HepG2 (cell line): ENCODE data around the gene CCT7. TPM values are rescaled to one million over a fixed set of nuclear protein-coding genes. Genes with fewer than 3 reads are reported as not detected.

Source experiments
- BHLHE40 ChIP-seq: IDR thresholded peaks from 2 replicates; pipeline ENCODE4 v1.6.1; 2011; ENCODE audit warnings: low read length, improper control_type of control experiment
- CBX1 ChIP-seq: IDR thresholded peaks from one replicate; pipeline ENCODE4 v1.6.1; 2016; ENCODE audit warnings: antibody characterized with exemption, low read depth
- CENPT ChIP-seq: sonication (generic); formaldehyde crosslinking; IDR thresholded peaks from 2 replicates; pipeline ENCODE4 v1.8.0; 2022; ENCODE audit warnings: low read depth, mild to moderate bottlenecking, moderate library complexity, missing genetic modification reagents
- FOXJ3 ChIP-seq: sonication (generic); formaldehyde crosslinking; IDR thresholded peaks from 2 replicates; pipeline ENCODE4 v1.4.0; 2020; ENCODE audit warnings: missing genetic modification reagents, mild to moderate bottlenecking, borderline replicate concordance
- KLF11 ChIP-seq: IDR thresholded peaks from 2 replicates; pipeline ENCODE4 v1.6.1; 2016; ENCODE audit warnings: missing compliant biosample characterization
- MAFF ChIP-seq: IDR thresholded peaks from 2 replicates; pipeline ENCODE4 v1.6.1; 2011; ENCODE audit warnings: low read depth, low read length, improper control_type of control experiment
- MYC ChIP-seq: sonication (generic); formaldehyde crosslinking; IDR thresholded peaks from 2 replicates; pipeline ENCODE4 v1.9.0; 2021; ENCODE audit warnings: missing genetic modification reagents, borderline replicate concordance
- RBM22 ChIP-seq: fragments of 200-400 bp; formaldehyde crosslinking; optimal IDR thresholded peaks from 2 replicates; pipeline ENCODE3; 2017; ENCODE audit warnings: mild to moderate bottlenecking, low read length, moderate library complexity
- RFX1 ChIP-seq: fragments of 450-650 bp; IDR thresholded peaks from 2 replicates; pipeline ENCODE4 v1.6.1; 2017
- SAFB2 ChIP-seq: sonication (generic); formaldehyde crosslinking; IDR thresholded peaks from 2 replicates; pipeline ENCODE4 v1.5.1; 2020; ENCODE audit warnings: missing genetic modification reagents, low read depth, mild to moderate bottlenecking, borderline replicate concordance
- TSC22D2 ChIP-seq: sonication (generic); formaldehyde crosslinking; IDR thresholded peaks from 2 replicates; pipeline ENCODE4 v1.5.1; 2020; ENCODE audit warnings: missing genetic modification reagents, mild to moderate bottlenecking, borderline replicate concordance
- ZFP1 ChIP-seq: IDR thresholded peaks from 2 replicates; pipeline ENCODE4 v1.6.1; 2016
- ZMAT5 ChIP-seq: sonication (generic); formaldehyde crosslinking; IDR thresholded peaks from 2 replicates; pipeline ENCODE4 v1.5.0; 2020; ENCODE audit warnings: mild to moderate bottlenecking, low read depth, missing genetic modification reagents, borderline replicate concordance
- ZNF205 ChIP-seq: IDR thresholded peaks from 2 replicates; pipeline ENCODE4 v1.6.1; 2018; ENCODE audit warnings: missing biosample characterization, missing genetic modification reagents
- ZNF501 ChIP-seq: sonication (generic); formaldehyde crosslinking; IDR thresholded peaks from 2 replicates; pipeline ENCODE4 v1.5.1; 2020; ENCODE audit warnings: mild to moderate bottlenecking, moderate library complexity, missing genetic modification reagents
- ZNF503 ChIP-seq: sonication (generic); formaldehyde crosslinking; IDR thresholded peaks from 2 replicates; pipeline ENCODE4 v1.4.0; 2020; ENCODE audit warnings: missing genetic modification reagents
- ZSCAN22 ChIP-seq: sonication (generic); formaldehyde crosslinking; IDR thresholded peaks from 2 replicates; pipeline ENCODE4 v1.4.0; 2020; ENCODE audit warnings: mild to moderate bottlenecking, missing genetic modification reagents
- polyA plus RNA-seq, 8 experiments: library from polyadenylated mRNA; depleted of rRNA in 3 of 8; stranded (reverse) in 7 of 8; unstranded in 1 of 8; fragments of >200 nt; fragmentation: Illumina TruSeq in 4 of 8; extraction: Trizol in 4 of 8; gene quantifications; 2 replicates each; pipeline versions ENCODE4 v1.2.1 to v1.2.3, GENCODE V29; 2011 to 2016; ENCODE audit warnings: low read depth in 4 of 8, missing spikeins in 1 of 8, mixed read lengths in 1 of 8; ENCODE audit not compliant: insufficient read depth in 1 of 8
- total RNA-seq, 5 experiments: library from RNA; depleted of rRNA; stranded (reverse); fragments of >200 nt; fragmentation: Illumina TruSeq; extraction: Trizol; gene quantifications; 2 replicates each; pipeline ENCODE4 v1.2.3, GENCODE V29; 2016; ENCODE audit warnings: low read depth in 1 of 5
- TF ChIP-seq, protein P1 (sequence below): sonication (generic); formaldehyde crosslinking; IDR thresholded peaks from 2 replicates; pipeline ENCODE4 v1.4.0; 2020; ENCODE audit warnings: mild to moderate bottlenecking, missing genetic modification reagents
- TF ChIP-seq, protein P2 (sequence below), 2 experiments: fragments of 450-650 bp in 1 of 2; sonication (generic) in 1 of 2; formaldehyde crosslinking; IDR thresholded peaks; 2 replicates each; pipeline versions ENCODE4 v1.5.0 to v1.8.0; 2020 to 2022; ENCODE audit warnings: mild to moderate bottlenecking in 1 of 2, missing genetic modification reagents in 1 of 2

Gene CCT7
- total and polyA plus RNA-seq, 2 of the 13 experiments (the other 11 are each of a cell fraction or from before 2014, with no cell fraction given), result 347 to 517 TPM

DNA sequence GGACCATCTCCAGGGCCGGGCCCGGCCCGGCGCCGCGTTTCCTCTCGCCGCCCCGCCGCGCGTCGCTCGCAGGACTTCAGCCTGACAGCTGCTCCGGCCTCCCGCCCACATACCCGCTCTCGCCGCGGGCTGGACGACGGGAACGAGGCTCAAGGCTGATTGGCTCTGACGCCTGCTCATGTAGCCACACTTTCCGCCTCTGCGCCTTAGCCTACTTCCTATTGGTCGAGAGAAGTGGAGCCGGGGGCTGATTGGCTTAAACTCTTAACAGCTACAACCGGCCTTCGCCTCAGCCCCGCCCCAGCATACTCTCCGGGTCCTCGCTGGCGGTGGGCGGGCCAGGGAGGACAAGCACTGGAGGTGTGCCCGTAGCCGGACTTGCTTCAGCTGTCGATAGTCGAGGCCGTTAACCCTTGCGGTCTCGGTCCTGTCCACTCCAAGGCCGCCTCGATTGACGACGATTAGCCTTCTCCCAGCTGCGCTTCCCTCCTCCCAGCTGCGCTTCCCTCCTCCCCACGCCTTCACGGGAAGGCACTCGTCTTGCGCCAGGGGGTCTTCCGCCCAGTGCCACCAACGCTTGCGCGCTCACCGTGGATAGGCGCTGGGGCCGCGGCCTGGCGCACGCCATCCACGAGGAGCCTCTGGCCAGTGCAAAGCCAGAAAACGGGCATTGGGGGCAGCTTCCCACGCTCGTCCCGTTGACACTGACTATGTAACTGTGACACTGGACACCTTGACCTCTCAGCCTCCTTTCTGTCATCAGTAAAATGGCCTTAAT lies 765 bp upstream of the CCT7 start, which contains the start of gene PRADC1 (continued):
- TF ChIP-seq, protein P1, sequence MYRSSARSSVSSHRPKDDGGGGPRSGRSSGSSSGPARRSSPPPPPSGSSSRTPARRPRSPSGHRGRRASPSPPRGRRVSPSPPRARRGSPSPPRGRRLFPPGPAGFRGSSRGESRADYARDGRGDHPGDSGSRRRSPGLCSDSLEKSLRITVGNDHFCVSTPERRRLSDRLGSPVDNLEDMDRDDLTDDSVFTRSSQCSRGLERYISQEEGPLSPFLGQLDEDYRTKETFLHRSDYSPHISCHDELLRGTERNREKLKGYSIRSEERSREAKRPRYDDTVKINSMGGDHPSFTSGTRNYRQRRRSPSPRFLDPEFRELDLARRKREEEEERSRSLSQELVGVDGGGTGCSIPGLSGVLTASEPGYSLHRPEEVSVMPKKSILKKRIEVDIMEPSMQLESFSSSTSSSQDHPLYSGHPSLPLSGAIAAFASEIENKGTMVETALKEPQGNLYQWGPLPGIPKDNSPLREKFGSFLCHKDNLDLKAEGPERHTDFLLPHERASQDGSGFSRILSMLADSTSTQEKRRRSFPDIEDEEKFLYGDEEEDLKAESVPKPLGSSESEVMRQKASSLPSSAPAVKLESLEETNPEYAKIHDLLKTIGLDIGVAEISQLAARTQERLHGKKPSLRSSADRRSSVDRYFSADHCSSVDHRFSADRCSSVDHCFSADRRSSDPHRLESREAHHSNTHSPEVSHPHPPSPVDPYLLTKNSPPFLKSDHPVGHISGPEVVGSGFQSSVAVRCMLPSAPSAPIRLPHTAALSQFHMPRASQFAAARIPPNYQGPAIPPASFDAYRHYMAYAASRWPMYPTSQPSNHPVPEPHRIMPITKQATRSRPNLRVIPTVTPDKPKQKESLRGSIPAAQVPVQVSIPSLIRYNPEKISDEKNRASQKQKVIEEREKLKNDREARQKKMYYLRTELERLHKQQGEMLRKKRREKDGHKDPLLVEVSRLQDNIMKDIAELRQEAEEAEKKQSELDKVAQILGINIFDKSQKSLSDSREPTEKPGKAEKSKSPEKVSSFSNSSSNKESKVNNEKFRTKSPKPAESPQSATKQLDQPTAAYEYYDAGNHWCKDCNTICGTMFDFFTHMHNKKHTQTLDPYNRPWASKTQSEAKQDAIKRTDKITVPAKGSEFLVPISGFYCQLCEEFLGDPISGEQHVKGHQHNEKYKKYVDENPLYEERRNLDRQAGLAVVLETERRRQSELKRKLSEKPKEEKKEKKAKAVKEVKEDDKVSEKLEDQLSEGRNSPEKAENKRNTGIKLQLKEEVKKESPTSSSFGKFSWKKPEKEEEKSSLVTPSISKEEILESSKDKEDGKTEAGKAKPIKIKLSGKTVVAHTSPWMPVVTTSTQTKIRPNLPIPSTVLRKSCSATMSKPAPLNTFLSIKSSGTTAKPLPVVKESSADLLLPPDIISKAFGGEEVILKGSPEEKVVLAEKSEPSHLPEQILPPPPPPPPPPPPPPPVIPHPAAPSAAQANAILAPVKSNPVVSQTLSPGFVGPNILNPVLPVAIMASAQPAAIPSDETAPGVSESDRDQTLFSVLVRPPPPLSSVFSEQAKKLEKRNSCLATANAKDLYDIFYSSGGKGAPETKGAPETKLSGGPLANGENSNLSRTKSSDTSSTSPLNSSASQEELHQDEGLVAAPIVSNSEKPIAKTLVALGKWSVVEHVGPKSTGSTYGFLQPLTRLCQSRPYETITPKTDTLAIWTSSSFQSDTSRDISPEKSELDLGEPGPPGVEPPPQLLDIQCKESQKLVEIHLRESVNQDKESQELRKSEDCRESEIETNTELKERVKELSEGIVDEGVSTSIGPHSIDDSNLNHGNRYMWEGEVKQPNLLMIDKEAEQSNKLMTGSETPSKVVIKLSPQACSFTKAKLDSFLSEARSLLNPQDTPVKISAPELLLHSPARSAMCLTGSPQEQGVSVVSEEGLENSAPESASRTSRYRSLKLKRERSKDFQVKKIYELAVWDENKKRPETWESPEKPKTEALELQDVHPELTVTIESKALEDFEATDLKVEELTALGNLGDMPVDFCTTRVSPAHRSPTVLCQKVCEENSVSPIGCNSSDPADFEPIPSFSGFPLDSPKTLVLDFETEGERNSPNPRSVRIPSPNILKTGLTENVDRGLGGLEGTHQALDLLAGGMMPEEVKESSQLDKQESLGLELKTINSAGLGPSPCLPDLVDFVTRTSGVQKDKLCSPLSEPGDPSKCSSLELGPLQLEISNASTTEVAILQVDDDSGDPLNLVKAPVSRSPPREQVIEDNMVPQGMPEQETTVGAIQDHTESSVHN, result no peak
- TF ChIP-seq ZMAT5 (CRISPR knock-in tag), result no peak
- no peak for TF ChIP-seq FOXJ3
- peak; percentile 71 for TF ChIP-seq ZNF501 (CRISPR knock-in tag)
- TF ChIP-seq MAFF, result no peak
- TF ChIP-seq CBX1, result peak; percentile 95
- TF ChIP-seq SAFB2, result 0 out of 2 replicates have a peak, but pooled peaks have one; percentile 56
- no peak for TF ChIP-seq BHLHE40
- TF ChIP-seq ZNF205 (CRISPR knock-in tag), result peak; percentile 79; the same call in 1 of the 2 replicates
- TF ChIP-seq CENPT (CRISPR knock-in tag), result peak; percentile 71; the same call in 1 of the 2 replicates
- TF ChIP-seq ZSCAN22 (CRISPR knock-in tag), result no peak
- TF ChIP-seq, protein P2, sequence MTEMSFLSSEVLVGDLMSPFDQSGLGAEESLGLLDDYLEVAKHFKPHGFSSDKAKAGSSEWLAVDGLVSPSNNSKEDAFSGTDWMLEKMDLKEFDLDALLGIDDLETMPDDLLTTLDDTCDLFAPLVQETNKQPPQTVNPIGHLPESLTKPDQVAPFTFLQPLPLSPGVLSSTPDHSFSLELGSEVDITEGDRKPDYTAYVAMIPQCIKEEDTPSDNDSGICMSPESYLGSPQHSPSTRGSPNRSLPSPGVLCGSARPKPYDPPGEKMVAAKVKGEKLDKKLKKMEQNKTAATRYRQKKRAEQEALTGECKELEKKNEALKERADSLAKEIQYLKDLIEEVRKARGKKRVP (CRISPR knock-in tag; IDR thresholded peaks at IDR 0.05), result peak in 1 of 2 experiments; percentile 71; a peak in 2 of 4 replicates
- TF ChIP-seq RFX1, result no peak
- TF ChIP-seq KLF11, result peak; percentile 64; the same call in 1 of the 2 replicates
- TF ChIP-seq ZFP1 (CRISPR knock-in tag), result peak; percentile 58; the same call in 1 of the 2 replicates
- peak; percentile 92 for TF ChIP-seq TSC22D2
- no peak for TF ChIP-seq ZNF503
- TF ChIP-seq MYC (CRISPR knock-in tag), result peak; percentile 80
- no peak for TF ChIP-seq RBM22
